Measurements from ENCODE around the gene FAT2. TPM values are rescaled to one million over a fixed set of nuclear protein-coding genes. Genes with fewer than 3 reads are reported as not detected.

The FAT2 gene
- polyA plus RNA-seq, 12 donors = 0.38 to 19.1 (median 0.70) TPM; not detected in 1

- no peak for DNase-seq
Observed at GRCh38 chr5:151555760-151556576, 35.2 kb downstream of the FAT2 start.

DNA sequence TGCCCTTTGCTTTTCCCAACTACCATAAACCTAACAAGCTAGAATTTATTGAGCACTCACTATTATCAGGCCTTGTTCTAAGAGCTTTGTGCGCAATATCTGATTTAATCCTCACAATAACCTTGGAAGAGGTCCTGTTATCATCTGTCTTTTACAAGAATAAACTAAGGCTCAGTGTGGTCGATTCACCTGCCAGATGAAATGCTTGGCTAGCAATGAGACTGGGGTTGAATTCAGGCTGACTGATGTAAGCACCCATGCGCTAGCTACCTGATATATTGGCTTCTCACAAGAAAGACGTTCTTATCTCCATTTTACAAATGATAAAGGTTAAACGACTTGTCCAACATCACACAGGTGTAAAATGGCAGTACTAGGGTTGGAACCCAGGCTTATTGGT, 37.4 kb downstream of the FAT2 start:
- DNase-seq = no peak

DNA sequence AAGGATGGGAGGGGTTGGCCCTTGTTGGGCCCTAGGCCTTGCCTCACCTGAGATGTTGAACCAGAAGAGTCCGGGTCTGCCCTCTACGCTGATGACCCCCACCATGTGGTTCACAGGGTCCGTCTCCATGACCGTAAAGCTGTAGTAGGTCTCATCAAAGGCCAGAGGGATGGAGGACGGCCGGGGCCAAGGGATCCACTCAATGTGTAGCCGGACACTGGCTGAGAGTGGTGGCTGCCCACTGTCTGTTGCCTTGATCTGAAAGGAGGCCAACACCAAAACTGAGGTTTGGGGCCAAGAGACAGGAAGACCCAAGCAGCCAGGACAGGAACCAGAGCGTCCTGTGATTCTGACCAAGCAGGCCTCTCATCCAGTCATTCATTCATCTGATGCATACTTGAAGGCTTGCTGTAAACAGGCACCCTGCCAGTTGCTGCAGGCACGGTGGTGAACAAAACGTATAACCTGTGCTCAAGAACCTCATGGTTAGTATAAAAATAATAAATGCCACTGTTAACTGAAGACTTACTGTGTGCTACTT, 37.9 kb downstream of the FAT2 start:
- no peak for DNase-seq

DNA sequence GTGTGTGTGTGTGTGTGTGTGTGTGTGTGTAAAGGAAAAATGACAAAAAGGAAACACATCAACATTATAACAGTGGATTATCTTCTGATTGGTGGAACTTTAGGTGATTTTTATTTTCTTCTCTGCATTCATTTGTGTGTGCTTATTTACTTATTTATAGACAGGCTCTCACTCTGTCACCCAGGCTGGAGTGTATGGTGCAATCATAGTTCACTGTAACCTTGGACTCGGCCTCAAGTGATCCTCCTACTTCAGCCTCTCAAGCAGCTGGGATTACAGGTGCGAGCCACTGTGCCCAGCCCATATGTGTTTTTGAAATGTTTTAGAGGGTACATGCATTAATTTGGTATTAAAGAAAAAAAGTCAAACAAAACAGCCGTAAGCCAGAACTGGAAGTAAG, 39.1 kb downstream of the FAT2 start:
- no peak for DNase-seq

DNA sequence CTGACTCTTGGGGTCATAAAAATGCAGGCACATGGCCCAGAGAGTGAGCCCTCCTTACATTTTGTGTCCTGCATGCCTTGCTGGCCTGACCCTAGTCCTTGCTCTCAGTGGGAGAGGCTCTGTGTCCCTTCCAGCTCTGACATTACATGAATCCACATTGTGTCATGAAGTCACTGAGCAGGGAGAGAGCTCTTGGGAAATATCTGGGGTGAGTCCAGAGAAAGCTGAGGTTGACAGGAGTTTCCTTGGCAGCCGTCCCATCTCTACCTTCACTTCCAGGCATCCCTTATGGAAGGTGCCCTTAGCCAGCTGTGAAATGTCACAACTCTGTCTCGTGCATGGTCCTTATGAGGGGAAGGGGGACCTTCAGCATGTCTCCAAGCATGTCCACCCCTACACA, 41.0 kb downstream of the FAT2 start:
- no peak for DNase-seq

GRCh38 chr5:151549713-151550112, 41.4 kb downstream of the FAT2 start:
- DNase-seq = no peak

DNA sequence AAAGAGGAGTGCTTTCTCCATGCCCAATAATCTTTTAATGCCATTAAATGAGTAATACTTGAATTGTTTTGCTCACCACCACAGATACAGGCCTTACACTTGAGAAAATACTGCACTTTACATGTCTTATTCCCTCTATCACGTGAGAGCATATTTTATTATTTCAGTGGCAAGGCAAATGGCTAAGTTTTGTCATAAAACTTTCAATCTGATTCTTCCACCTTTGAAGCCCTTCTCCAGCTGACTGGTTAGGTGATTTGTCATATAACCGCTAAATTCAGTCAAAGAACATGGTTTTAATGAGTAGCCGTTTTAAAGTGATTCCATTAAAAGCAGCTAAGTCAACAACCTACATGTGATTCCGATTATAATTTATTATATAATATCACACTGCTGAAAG, 43.8 kb downstream of the FAT2 start:
- no peak for DNase-seq

DNA sequence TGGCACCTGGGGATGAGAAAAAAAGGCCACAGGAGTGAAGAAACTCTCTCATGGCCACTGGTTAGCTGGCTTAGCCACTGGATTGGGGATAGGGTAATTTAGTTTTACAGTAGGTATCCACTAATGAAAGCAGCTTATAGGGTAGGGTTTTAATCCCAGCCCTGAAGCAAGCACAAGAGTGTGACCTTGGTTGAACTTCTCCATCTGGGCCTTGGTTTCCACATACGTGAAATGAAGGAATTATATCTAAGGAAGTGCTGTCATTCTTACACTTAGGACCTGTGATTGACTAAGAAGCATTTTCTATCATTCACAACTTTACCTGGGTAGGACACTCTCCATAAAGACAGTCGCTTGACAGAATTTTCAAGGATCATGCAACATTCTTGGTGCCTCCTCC, 49.6 kb downstream of the FAT2 start:
- no peak for DNase-seq

Other genes starting within 250 kb of the FAT2 start
- under 1 TPM in 8 of 12 donors, not detected in 4; 0.10 to 0.59 (median 0.29) TPM for gene SLC36A2, start 243.8 kb downstream of the FAT2 start, polyA plus RNA-seq (ENCODE audit: insufficient read length in 12 of 12)
- 10 to 100 TPM in 11 of 12 donors, not detected in 1; 12.7 to 42.7 (median 22.2) TPM for gene SLC36A1, start 143.7 kb downstream of the FAT2 start, polyA plus RNA-seq (ENCODE audit: insufficient read length in 12 of 12)
- gene SPARC, start 95.6 kb upstream of the FAT2 start, polyA plus RNA-seq (ENCODE audit: insufficient read length in 12 of 12) = 1,000 to 10,000 TPM; 3,389 to 6,972 (median 4,467) TPM
- gene ATOX1, start 167.3 kb upstream of the FAT2 start, polyA plus RNA-seq (ENCODE audit: insufficient read length in 12 of 12) = 10 to 100 TPM in 11 of 12 donors, not detected in 1; 39.1 to 85.9 (median 48.4) TPM
- 100 to 1,000 TPM in 10 of 12 donors, 10 to 100 TPM in 1, not detected in 1; 97.6 to 124 (median 110) TPM for gene G3BP1, start 180.6 kb upstream of the FAT2 start, polyA plus RNA-seq (ENCODE audit: insufficient read length in 12 of 12)

Measured in muscle of arm (tissue), 12 donors.